Sigmoid colon (tissue), 7 donors: Measurements from ENCODE around the gene LRRC56. TPM values are rescaled to one million over a fixed set of nuclear protein-coding genes. Genes with fewer than 3 reads are reported as not detected.

ENCODE experiments used
- DNase-seq: peaks from one replicate; pipeline ENCODE4 v3.0.0-alpha.2; 2019
- H3K27ac ChIP-seq, 4 donors: fragments of 200-600 bp; sonication (generic); one replicate each; pipeline ENCODE4 v1.5.1; 2016 to 2019; ENCODE audit warnings: mild to moderate bottlenecking in 1 of 4
- H3K27me3 ChIP-seq, 3 donors: fragments of 200-600 bp; sonication (generic); one replicate each; pipeline ENCODE4 v1.5.1; 2019; ENCODE audit warnings: mild to moderate bottlenecking in 1 of 3
- H3K36me3 ChIP-seq, 4 donors: fragments of 200-600 bp; sonication (generic); one replicate each; pipeline ENCODE4 v1.5.1; 2016 to 2019
- H3K4me1 ChIP-seq, 4 donors: fragments of 200-600 bp; sonication (generic); one replicate each; pipeline ENCODE4 v1.5.1; 2017 to 2019
- H3K4me3 ChIP-seq, 4 donors: fragments of 200-600 bp; sonication (generic); one replicate each; pipeline ENCODE4 v1.5.1; 2017 to 2019; ENCODE audit warnings: mild to moderate bottlenecking in 2 of 4, moderate library complexity in 1 of 4
- H3K9me3 ChIP-seq, 4 donors: fragments of 200-600 bp in 3 of 4; sonication (generic) in 3 of 4; one replicate each; pipeline versions ENCODE4 v1.5.1 to v1.6.1; 2013 to 2019
- EP300 ChIP-seq, 4 donors: sonication (generic); formaldehyde crosslinking; IDR thresholded peaks; one replicate each; pipeline ENCODE4 v1.6.1; 2017; ENCODE audit warnings: antibody characterized with exemption in 4 of 4
- POLR2A ChIP-seq, 2 donors: fragments of 450-650 bp; IDR thresholded peaks; one replicate each; pipeline ENCODE4 v1.6.1; 2016; ENCODE audit warnings: antibody characterized with exemption in 2 of 2, mild to moderate bottlenecking in 2 of 2, moderate library complexity in 2 of 2
- POLR2AphosphoS5 ChIP-seq, 4 donors: sonication (generic); formaldehyde crosslinking; IDR thresholded peaks; one replicate each; pipeline ENCODE4 v1.6.1; 2017; ENCODE audit warnings: antibody characterized with exemption in 4 of 4
- WGBS, 2 donors: extraction: QIAGEN DNeasy Blood & Tissue Kit; methylation state at CpG; one replicate each; pipeline ENCODE4 v1.1.7; 2013; 5-methylcytosine and 5-hydroxymethylcytosine counted together
- intact Hi-C: fragments of 100-400 bp; cut with DNase I; formaldehyde crosslinking; loops from one replicate; pipeline ENCODE4 v1.15.1; 2023
- polyA plus RNA-seq, 3 donors: library from polyadenylated mRNA; stranded (reverse); fragments of 200-250 nt; gene quantifications; one replicate each; pipeline ENCODE4 v1.2.3, GENCODE V29; 2013
- total RNA-seq, 4 donors: library from RNA; depleted of rRNA; stranded (reverse); fragments of >200 nt; gene quantifications; one replicate each; pipeline ENCODE4 v1.1.0, GENCODE V29; 2016
- TF ChIP-seq, protein P1 (sequence below), 4 experiments: fragments of 450-650 bp in 3 of 4; fragments of 200-600 bp in 1 of 4; IDR thresholded peaks; one replicate each; pipeline ENCODE4 v1.5.1; 2016 to 2019; ENCODE audit warnings: antibody characterized with exemption in 4 of 4, mild to moderate bottlenecking in 3 of 4, moderate library complexity in 2 of 4
- donor health status: healthy with polysubstance abuse.
- donor health status: Bipolar disorder and iron deficiency.
- donor health status: healthy.

LRRC56 gene
- total and polyA plus RNA-seq, 7 donors = 0.14 to 5.9 (median 4.1) TPM; not detected in 3

DNA sequence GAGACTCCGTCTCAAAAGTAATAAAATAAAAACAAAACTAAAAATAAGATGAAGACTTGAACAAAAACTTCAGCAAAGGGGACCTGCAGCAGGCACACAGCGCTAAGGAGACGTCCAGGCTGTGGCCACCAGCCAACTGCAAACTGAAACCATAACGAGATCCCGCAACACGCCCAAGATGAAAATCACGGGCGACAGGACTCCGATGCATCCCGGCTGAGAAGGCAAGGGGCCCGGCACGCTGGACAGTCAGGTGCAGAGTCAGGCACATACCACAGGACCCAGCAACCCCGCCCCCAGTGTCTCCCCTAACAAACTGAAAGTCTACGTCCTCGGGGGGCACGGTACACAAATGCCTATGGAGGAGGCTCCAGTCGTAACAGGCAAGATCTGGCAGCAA lies 11.1 kb upstream of the LRRC56 start:
- no peak overlapping the region for H3K4me3 ChIP-seq
- H3K9me3 ChIP-seq = no peaks in the 10 kb centered on the region
- TF ChIP-seq, protein P1, sequence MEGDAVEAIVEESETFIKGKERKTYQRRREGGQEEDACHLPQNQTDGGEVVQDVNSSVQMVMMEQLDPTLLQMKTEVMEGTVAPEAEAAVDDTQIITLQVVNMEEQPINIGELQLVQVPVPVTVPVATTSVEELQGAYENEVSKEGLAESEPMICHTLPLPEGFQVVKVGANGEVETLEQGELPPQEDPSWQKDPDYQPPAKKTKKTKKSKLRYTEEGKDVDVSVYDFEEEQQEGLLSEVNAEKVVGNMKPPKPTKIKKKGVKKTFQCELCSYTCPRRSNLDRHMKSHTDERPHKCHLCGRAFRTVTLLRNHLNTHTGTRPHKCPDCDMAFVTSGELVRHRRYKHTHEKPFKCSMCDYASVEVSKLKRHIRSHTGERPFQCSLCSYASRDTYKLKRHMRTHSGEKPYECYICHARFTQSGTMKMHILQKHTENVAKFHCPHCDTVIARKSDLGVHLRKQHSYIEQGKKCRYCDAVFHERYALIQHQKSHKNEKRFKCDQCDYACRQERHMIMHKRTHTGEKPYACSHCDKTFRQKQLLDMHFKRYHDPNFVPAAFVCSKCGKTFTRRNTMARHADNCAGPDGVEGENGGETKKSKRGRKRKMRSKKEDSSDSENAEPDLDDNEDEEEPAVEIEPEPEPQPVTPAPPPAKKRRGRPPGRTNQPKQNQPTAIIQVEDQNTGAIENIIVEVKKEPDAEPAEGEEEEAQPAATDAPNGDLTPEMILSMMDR (IDR thresholded peaks at IDR 0.05) = no peak
- TF ChIP-seq POLR2A (IDR thresholded peaks at IDR 0.05) (no peak), EP300 (IDR thresholded peaks at IDR 0.05) (no peak), POLR2AphosphoS5 (IDR thresholded peaks at IDR 0.05) (no peak)
- DNase-seq = no peak
- H3K36me3 ChIP-seq = peaks cover 0 to 2% (median under 1%) of the 10 kb centered on the region in 4 donors
- no peaks in the 10 kb centered on the region for H3K4me1 ChIP-seq
- WGBS, 2 donors = 69 to 84% methylated on average over 17 of the region's 17 CpGs
- intact Hi-C loops = no loop called here
- H3K27me3 ChIP-seq = no peaks in the 10 kb centered on the region
- H3K27ac ChIP-seq = no peak overlapping the region

DNA sequence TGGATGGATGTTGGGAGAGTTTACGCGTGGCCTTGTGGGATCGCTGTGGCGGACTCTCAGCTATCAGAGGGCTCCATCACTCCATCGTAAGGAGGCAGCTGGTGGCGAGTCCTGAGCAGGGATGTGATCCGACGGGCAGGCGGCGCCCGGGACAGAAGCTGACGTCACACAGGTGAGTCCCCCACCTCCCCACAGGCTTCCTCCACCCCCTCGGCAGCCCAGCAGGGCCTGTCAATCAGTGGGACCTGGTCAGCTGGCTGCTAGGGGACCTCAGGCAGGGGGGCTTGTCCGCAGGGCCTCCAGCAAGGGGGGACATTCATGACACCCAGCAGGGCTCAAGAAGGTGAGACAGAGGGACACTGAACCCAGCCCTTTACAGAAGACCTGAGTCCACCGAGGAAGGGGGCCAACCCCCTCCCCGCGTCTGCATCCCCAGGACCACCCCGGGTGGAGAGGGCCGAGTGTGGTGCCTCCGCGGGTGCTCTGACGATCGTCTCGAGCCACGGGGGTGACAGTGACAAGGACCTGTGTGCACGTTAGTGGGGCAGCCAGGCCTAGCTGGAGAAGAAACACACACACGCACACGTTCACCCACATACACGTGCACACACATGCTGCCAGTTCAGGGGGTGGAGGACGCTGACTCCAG lies 9.0 kb upstream of the LRRC56 start:
- intact Hi-C loops = no loop called here
- Histone ChIP-seq H3K9me3 (no peaks in the 10 kb centered on the region), H3K36me3 (peaks cover 0 to 23% (median 18%) of the 10 kb centered on the region in 4 donors), H3K4me3 (no peak overlapping the region), H3K27ac (no peak overlapping the region), H3K27me3 (no peaks in the 10 kb centered on the region), H3K4me1 (peaks cover 0 to 2% (median 0%) of the 10 kb centered on the region in 4 donors)
- TF ChIP-seq, protein P1 (IDR thresholded peaks at IDR 0.05) = no peak
- no peak for TF ChIP-seq POLR2AphosphoS5 (IDR thresholded peaks at IDR 0.05)
- no peak for TF ChIP-seq EP300 (IDR thresholded peaks at IDR 0.05)
- no peak for TF ChIP-seq POLR2A (IDR thresholded peaks at IDR 0.05)
- WGBS, 2 donors = 86 to 87% methylated on average over 30 of the region's 30 CpGs
- DNase-seq = no peak

DNA sequence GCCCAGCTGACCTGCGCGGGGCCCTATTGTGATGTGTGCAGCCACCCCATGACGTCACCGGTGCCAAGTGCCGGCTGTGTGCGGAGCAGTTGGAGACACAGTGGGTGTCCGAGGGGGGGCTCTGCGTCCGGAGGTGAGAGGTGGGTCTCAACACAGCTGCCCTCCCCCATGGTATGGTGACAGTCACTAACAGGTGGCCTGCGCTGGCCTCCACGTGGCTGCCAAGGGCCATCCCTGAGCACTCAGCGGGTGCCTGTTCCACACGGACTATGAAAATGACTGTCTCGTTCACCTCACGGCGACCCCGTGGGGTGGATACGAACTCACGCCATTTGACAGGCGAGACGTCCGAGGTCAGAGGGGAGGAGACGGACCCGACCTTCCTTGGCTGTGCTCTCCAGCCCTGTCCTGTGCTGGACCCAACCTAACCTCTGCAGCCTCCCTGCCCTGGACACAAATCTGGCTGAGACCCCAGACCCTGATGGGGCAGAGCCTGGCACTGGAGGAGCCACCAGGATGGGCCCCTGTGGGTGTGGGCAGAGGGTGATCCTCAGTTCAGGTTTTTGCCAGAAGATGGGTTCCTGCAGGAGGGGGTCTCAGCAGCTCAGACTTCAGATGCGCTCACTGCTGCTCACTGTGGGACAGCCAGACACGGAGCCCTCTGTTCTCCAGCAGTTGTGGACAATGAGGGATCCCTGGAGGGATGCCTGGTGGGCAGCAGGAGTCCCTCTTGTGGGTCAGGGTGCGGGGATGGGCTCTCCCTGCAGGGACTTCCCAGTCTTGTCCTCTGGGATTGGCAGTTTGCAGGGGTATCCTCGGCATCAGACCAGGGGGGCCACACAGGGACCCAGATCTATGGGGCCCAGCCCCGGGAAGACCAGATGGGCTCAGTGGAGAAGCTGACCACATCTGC lies 8.3 kb upstream of the LRRC56 start:
- intact Hi-C loops = no loop called here
- no peaks in the 10 kb centered on the region for H3K27me3 ChIP-seq
- 78 to 82% methylated on average over 29 of the region's 29 CpGs for WGBS, 2 donors
- peaks cover 0 to 28% (median 22%) of the 10 kb centered on the region in 4 donors for H3K36me3 ChIP-seq
- no peak overlapping the region for H3K27ac ChIP-seq
- no peak for TF ChIP-seq POLR2A (IDR thresholded peaks at IDR 0.05)
- no peak for TF ChIP-seq POLR2AphosphoS5 (IDR thresholded peaks at IDR 0.05)
- TF ChIP-seq, protein P1 (IDR thresholded peaks at IDR 0.05) = no peak
- no peak for TF ChIP-seq EP300 (IDR thresholded peaks at IDR 0.05)
- no peaks in the 10 kb centered on the region for H3K9me3 ChIP-seq
- no peak for DNase-seq
- H3K4me1 ChIP-seq = peaks cover 0 to 10% (median 5%) of the 10 kb centered on the region in 4 donors
- H3K4me3 ChIP-seq = no peak overlapping the region

DNA sequence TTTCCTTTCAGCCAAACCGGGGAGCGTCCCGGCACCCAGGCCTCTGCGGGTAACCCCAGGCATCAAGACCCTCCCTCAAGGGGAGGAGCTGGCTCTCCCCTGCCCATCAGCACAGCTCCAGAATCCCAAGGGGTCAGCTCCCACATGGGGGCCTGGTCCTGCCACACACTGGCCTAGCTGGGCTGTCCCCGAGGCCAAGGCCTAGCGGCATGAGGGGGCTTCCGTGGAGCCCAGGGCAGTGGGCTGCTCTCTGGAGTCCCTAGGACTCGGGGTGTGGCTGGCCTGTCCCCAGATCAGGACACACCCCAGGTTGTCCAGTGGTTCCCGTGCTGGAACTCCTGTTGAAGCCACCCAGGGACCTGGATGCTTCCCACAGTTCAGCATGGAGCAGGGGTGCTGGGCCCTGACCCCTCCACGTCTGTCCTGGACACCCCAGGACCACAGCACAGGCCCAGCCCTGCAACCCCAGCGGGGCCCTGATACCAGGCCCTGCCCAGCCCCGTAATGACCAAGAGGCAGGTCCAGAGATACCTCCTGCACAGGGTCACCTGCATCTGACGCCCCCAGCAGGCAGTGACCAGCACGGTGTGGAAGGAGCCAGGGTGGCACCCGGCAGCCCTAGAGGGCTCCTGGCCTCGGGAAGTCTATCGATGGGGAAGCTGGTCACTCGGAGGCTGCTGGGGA lies 7.5 kb upstream of the LRRC56 start:
- 79 to 86% methylated on average over 18 of the region's 18 CpGs for WGBS, 2 donors
- H3K27me3 ChIP-seq = no peaks in the 10 kb centered on the region
- TF ChIP-seq, protein P1 (IDR thresholded peaks at IDR 0.05) = no peak
- no peak for TF ChIP-seq EP300 (IDR thresholded peaks at IDR 0.05)
- no peak for TF ChIP-seq POLR2AphosphoS5 (IDR thresholded peaks at IDR 0.05)
- no peak overlapping the region for H3K27ac ChIP-seq
- DNase-seq = no peak
- H3K4me1 ChIP-seq = peaks cover 0 to 16% (median 13%) of the 10 kb centered on the region in 4 donors
- H3K9me3 ChIP-seq = no peaks in the 10 kb centered on the region
- H3K4me3 ChIP-seq = no peak overlapping the region
- peaks cover 0 to 28% (median 22%) of the 10 kb centered on the region in 4 donors for H3K36me3 ChIP-seq
- intact Hi-C loops = loop anchor here (10.0 kb wide), 1 partner anchor 295 kb away; the partner anchor contains the start of genes PSMD13 and SIRT3
